GM18519 (cell line): ENCODE data around the gene SEL1L.
"Not testable (repeated sequence)": the region's sequence is repeated elsewhere in the genome, so short reads cannot be mapped to it uniquely, and the experiment has no call there.

Source experiments
- ATAC-seq: cut with Tn5 transposase; IDR thresholded peaks from one replicate; pipeline ENCODE4 v1.9.1; 2021; ENCODE audit warnings: mild to moderate bottlenecking, moderate library complexity; ENCODE audit not compliant: unreplicated experiment, low FRiP score

SEL1L gene

GRCh38 chr14:81533212-81533535, 479 bp downstream of the SEL1L start:
- no peak for ATAC-seq

GRCh38 chr14:81529391-81529790, 4.3 kb downstream of the SEL1L start:
- ATAC-seq = no peak

- ATAC-seq = no peak
Observed at GRCh38 chr14:81525129-81525528, 8.5 kb downstream of the SEL1L start.

GRCh38 chr14:81523616-81524015, 10.0 kb downstream of the SEL1L start:
- ATAC-seq = peak; percentile 69

GRCh38 chr14:81523016-81523415, 10.6 kb downstream of the SEL1L start:
- ATAC-seq = no peak

GRCh38 chr14:81521356-81521755, 12.3 kb downstream of the SEL1L start:
- ATAC-seq = no peak

- peak; percentile 58 for ATAC-seq
Observed at GRCh38 chr14:81519200-81520011, 14.2 kb downstream of the SEL1L start.

GRCh38 chr14:81517798-81518398, 15.8 kb downstream of the SEL1L start:
- no peak for ATAC-seq

- no peak for ATAC-seq
Observed at GRCh38 chr14:81516986-81517797, 16.5 kb downstream of the SEL1L start.

- ATAC-seq = not testable (repeated sequence)
Observed at GRCh38 chr14:81515927-81516326, 17.7 kb downstream of the SEL1L start.

- ATAC-seq = not testable (repeated sequence)
Observed at GRCh38 chr14:81512826-81513225, 20.8 kb downstream of the SEL1L start.

- no peak for ATAC-seq
Observed at GRCh38 chr14:81511111-81511904, 22.3 kb downstream of the SEL1L start.

- ATAC-seq = no peak
Observed at GRCh38 chr14:81509838-81510452, 23.7 kb downstream of the SEL1L start.

GRCh38 chr14:81509321-81509720, 24.3 kb downstream of the SEL1L start:
- no peak for ATAC-seq

GRCh38 chr14:81506487-81506886, 27.2 kb downstream of the SEL1L start:
- no peak for ATAC-seq

GRCh38 chr14:81504864-81505263, 28.8 kb downstream of the SEL1L start:
- no peak for ATAC-seq

- no peak for ATAC-seq
Observed at GRCh38 chr14:81485781-81486180, 47.9 kb downstream of the SEL1L start.

GRCh38 chr14:81485372-81485771, 48.3 kb downstream of the SEL1L start:
- ATAC-seq = peak; percentile 57

GRCh38 chr14:81484120-81484519, 49.5 kb downstream of the SEL1L start:
- no peak for ATAC-seq

- no peak for ATAC-seq
Observed at GRCh38 chr14:81480741-81481140, 52.9 kb downstream of the SEL1L start.
